ENCODE results near the gene TTLL13. TPM values are rescaled to one million over a fixed set of nuclear protein-coding genes. Genes with fewer than 3 reads are reported as not detected.

The TTLL13 gene
- total and polyA plus RNA-seq, 2 of the 8 experiments (the other 6 are each of a cell fraction or from before 2014, with no cell fraction given), result 0.03 TPM; not detected in 1

- no peak for TF ChIP-seq CHD7 (IDR thresholded peaks at IDR 0.05; ENCODE audit: insufficient replicate concordance, low read length)
Measured at GRCh38 chr15:90257776-90258175, 8.4 kb downstream of the TTLL13 start (continued).
